ENCODE data around the gene ACAP3.
A peak's percentile ranks its signal among the peaks of the same experiment; 100 is the strongest.

The ACAP3 gene

GRCh38 chr1:1259951-1260600, 47.7 kb downstream of the ACAP3 start:
- no peak overlapping the region for H3K4me3 ChIP-seq (ENCODE audit: low read depth, low read length)
- no peak for TF ChIP-seq CTCF (conservative IDR thresholded peaks at IDR 0.05; ENCODE audit: low read depth, low read length)

GRCh38 chr1:1259540-1259939, 48.2 kb downstream of the ACAP3 start:
- no peak for TF ChIP-seq CTCF (conservative IDR thresholded peaks at IDR 0.05; ENCODE audit: low read depth, low read length)
- no peak for DNase-seq (ENCODE audit: low read depth)
- H3K4me3 ChIP-seq (ENCODE audit: low read depth, low read length), result no peak overlapping the region

More at GRCh38 chr1:1259951-1260600, 47.7 kb downstream of the ACAP3 start:
- DNase-seq (ENCODE audit: low read depth), result no peak

- TF ChIP-seq CTCF (conservative IDR thresholded peaks at IDR 0.05; ENCODE audit: low read depth, low read length), result no peak
- DNase-seq (ENCODE audit: low read depth), result no peak
- H3K4me3 ChIP-seq (ENCODE audit: low read depth, low read length), result no peak overlapping the region
These were observed 48.6 kb downstream of the ACAP3 start for GRCh38 chr1:1259119-1259488.

GRCh38 chr1:1256956-1257871, 50.5 kb downstream of the ACAP3 start:
- no peak overlapping the region for H3K4me3 ChIP-seq (ENCODE audit: low read depth, low read length)
- no peak for TF ChIP-seq CTCF (conservative IDR thresholded peaks at IDR 0.05; ENCODE audit: low read depth, low read length)
- peak; percentile 18 for DNase-seq (ENCODE audit: low read depth)

GRCh38 chr1:1255611-1256010, 52.1 kb downstream of the ACAP3 start:
- no peak for TF ChIP-seq CTCF (conservative IDR thresholded peaks at IDR 0.05; ENCODE audit: low read depth, low read length)
- no peak for DNase-seq (ENCODE audit: low read depth)
- H3K4me3 ChIP-seq (ENCODE audit: low read depth, low read length), result no peak overlapping the region

GRCh38 chr1:1255078-1255477, 52.7 kb downstream of the ACAP3 start:
- DNase-seq (ENCODE audit: low read depth), result no peak
- no peak for TF ChIP-seq CTCF (conservative IDR thresholded peaks at IDR 0.05; ENCODE audit: low read depth, low read length)
- H3K4me3 ChIP-seq (ENCODE audit: low read depth, low read length), result no peak overlapping the region

Measured in choroid plexus epithelial cell (primary cell).